ENCODE data around the gene GREB1. TPM values are rescaled to one million over a fixed set of nuclear protein-coding genes. Genes with fewer than 3 reads are reported as not detected.

Gene GREB1
- polyA plus RNA-seq, 1 donor from 2014 or later, result not detected

- Mint-ChIP-seq H3K27me3 (peaks cover 24% of the 10 kb centered on the region), H3K4me3 (no peak overlapping the region), H3K36me3 (no peaks in the 10 kb centered on the region), H3K4me1 (no peaks in the 10 kb centered on the region), H3K27ac (no peak overlapping the region), H3K9me3 (peaks cover 1 to 10% (median 4%) of the 10 kb centered on the region in 3 donors)
These were observed 129.6 kb downstream of the GREB1 start for GRCh38 chr2:11663427-11663826.

- peaks cover 21% of the 10 kb centered on the region for H3K27me3 Mint-ChIP-seq
- H3K36me3 Mint-ChIP-seq, result no peaks in the 10 kb centered on the region
- H3K4me1 Mint-ChIP-seq, result peaks cover 0 to 4% (median 0%) of the 10 kb centered on the region in 3 donors
- peaks cover 1 to 14% (median 4%) of the 10 kb centered on the region in 3 donors for H3K9me3 Mint-ChIP-seq
- H3K27ac Mint-ChIP-seq, result peak overlapping the region in 1 of 3 donors; percentile 65
- H3K4me3 Mint-ChIP-seq, result no peak overlapping the region
These were observed 131.2 kb downstream of the GREB1 start for GRCh38 chr2:11665028-11665427.

- H3K4me1 Mint-ChIP-seq, result peaks cover 0 to 4% (median 1%) of the 10 kb centered on the region in 3 donors
- H3K4me3 Mint-ChIP-seq, result no peak overlapping the region
- peak overlapping the region in 1 of 3 donors; percentile 65 for H3K27ac Mint-ChIP-seq
These were observed 131.9 kb downstream of the GREB1 start for GRCh38 chr2:11665510-11666362.

GRCh38 chr2:11667194-11667593 is 133.3 kb downstream of the GREB1 start:
- Mint-ChIP-seq H3K27ac (no peak overlapping the region), H3K4me1 (peaks cover under 1 to 5% (median 1%) of the 10 kb centered on the region in 3 donors), H3K9me3 (peaks cover under 1 to 9% (median 1%) of the 10 kb centered on the region in 3 donors), H3K27me3 (peaks cover 22% of the 10 kb centered on the region), H3K36me3 (no peaks in the 10 kb centered on the region), H3K4me3 (no peak overlapping the region)

More at GRCh38 chr2:11665510-11666362, 131.9 kb downstream of the GREB1 start:
- Mint-ChIP-seq H3K9me3 (peaks cover 1 to 14% (median 4%) of the 10 kb centered on the region in 3 donors), H3K36me3 (no peaks in the 10 kb centered on the region), H3K27me3 (peaks cover 25% of the 10 kb centered on the region)

- H3K36me3 Mint-ChIP-seq, result no peaks in the 10 kb centered on the region
- H3K27ac Mint-ChIP-seq, result no peak overlapping the region
These were observed 134.2 kb downstream of the GREB1 start for GRCh38 chr2:11667866-11668637.

GRCh38 chr2:11669454-11670291 is 135.8 kb downstream of the GREB1 start, which contains the start of gene NTSR2:
TSS of gene NTSR2 (minus strand) at chr2:11670195. CDS start at chr2:11670129, 66 bp downstream.
- Mint-ChIP-seq H3K36me3 (no peaks in the 10 kb centered on the region), H3K27me3 (peaks cover 17% of the 10 kb centered on the region), H3K9me3 (peaks cover 0 to 4% (median 0%) of the 10 kb centered on the region in 3 donors), H3K4me3 (no peak within 1 kb of the TSS), H3K4me1 (peaks cover 9 to 12% (median 11%) of the 10 kb centered on the region in 3 donors), H3K27ac (peak within 1 kb of the TSS in 1 of 3 donors; percentile 9)

More at GRCh38 chr2:11667866-11668637, 134.2 kb downstream of the GREB1 start:
- no peak overlapping the region for H3K4me3 Mint-ChIP-seq
- H3K27me3 Mint-ChIP-seq, result peaks cover 21% of the 10 kb centered on the region
- peaks cover 7 to 10% (median 8%) of the 10 kb centered on the region in 3 donors for H3K4me1 Mint-ChIP-seq
- peaks cover 0 to 9% (median 1%) of the 10 kb centered on the region in 3 donors for H3K9me3 Mint-ChIP-seq

- Mint-ChIP-seq H3K27me3 (peaks cover 28% of the 10 kb centered on the region), H3K36me3 (no peaks in the 10 kb centered on the region), H3K27ac (no peak overlapping the region), H3K4me1 (peaks cover 9 to 12% (median 11%) of the 10 kb centered on the region in 3 donors), H3K9me3 (peaks cover 0 to 4% (median 4%) of the 10 kb centered on the region in 3 donors), H3K4me3 (no peak overlapping the region)
These were observed 138.6 kb downstream of the GREB1 start for GRCh38 chr2:11672407-11672806.

- Mint-ChIP-seq H3K9me3 (peaks cover 0 to 4% (median 0%) of the 10 kb centered on the region in 3 donors), H3K4me3 (no peak overlapping the region), H3K36me3 (no peaks in the 10 kb centered on the region), H3K4me1 (peaks cover 8 to 11% (median 9%) of the 10 kb centered on the region in 3 donors), H3K27ac (no peak overlapping the region), H3K27me3 (peaks cover 31% of the 10 kb centered on the region)
These were observed 141.1 kb downstream of the GREB1 start for GRCh38 chr2:11674983-11675382.

- Mint-ChIP-seq H3K27ac (no peak overlapping the region), H3K27me3 (peaks cover 26% of the 10 kb centered on the region), H3K4me3 (no peak overlapping the region), H3K9me3 (peaks cover 0 to 4% (median 0%) of the 10 kb centered on the region in 3 donors), H3K36me3 (no peaks in the 10 kb centered on the region), H3K4me1 (peaks cover 8 to 11% (median 8%) of the 10 kb centered on the region in 3 donors)
These were observed 141.7 kb downstream of the GREB1 start for GRCh38 chr2:11675423-11676112.

- Mint-ChIP-seq H3K4me3 (no peak overlapping the region), H3K27me3 (peaks cover 24% of the 10 kb centered on the region), H3K36me3 (no peaks in the 10 kb centered on the region), H3K9me3 (peaks cover 0 to 4% (median 0%) of the 10 kb centered on the region in 3 donors), H3K27ac (no peak overlapping the region), H3K4me1 (peaks cover 8 to 11% (median 8%) of the 10 kb centered on the region in 3 donors)
These were observed 142.8 kb downstream of the GREB1 start for GRCh38 chr2:11676640-11677039.

- peaks cover 0 to 4% (median 0%) of the 10 kb centered on the region in 3 donors for H3K9me3 Mint-ChIP-seq
- H3K27ac Mint-ChIP-seq, result no peak overlapping the region
- H3K4me3 Mint-ChIP-seq, result no peak overlapping the region
- H3K27me3 Mint-ChIP-seq, result peaks cover 25% of the 10 kb centered on the region
- peaks cover 6 to 8% (median 7%) of the 10 kb centered on the region in 3 donors for H3K4me1 Mint-ChIP-seq
- no peaks in the 10 kb centered on the region for H3K36me3 Mint-ChIP-seq
These were observed 143.6 kb downstream of the GREB1 start for GRCh38 chr2:11677136-11678055.

GRCh38 chr2:11678306-11678960 is 144.6 kb downstream of the GREB1 start:
- H3K4me3 Mint-ChIP-seq, result no peak overlapping the region
- H3K36me3 Mint-ChIP-seq, result no peaks in the 10 kb centered on the region
- peaks cover 0 to 4% (median 0%) of the 10 kb centered on the region in 3 donors for H3K9me3 Mint-ChIP-seq
- peaks cover 0 to 1% (median 0%) of the 10 kb centered on the region in 3 donors for H3K4me1 Mint-ChIP-seq
- peaks cover 25% of the 10 kb centered on the region for H3K27me3 Mint-ChIP-seq
- H3K27ac Mint-ChIP-seq, result no peak overlapping the region

Data from IgD-negative memory B cell (primary cell).